Uterine smooth muscle cell (primary cell): ENCODE results near the gene C5orf58. TPM values are rescaled to one million over a fixed set of nuclear protein-coding genes. Genes with fewer than 3 reads are reported as not detected.

ENCODE experiments used
- total RNA-seq: library from RNA; depleted of rRNA; stranded (reverse); fragments of >200 nt; gene quantifications from 2 replicates; pipeline ENCODE4 v1.2.3, GENCODE V29; 2014

Gene C5orf58, protein sequence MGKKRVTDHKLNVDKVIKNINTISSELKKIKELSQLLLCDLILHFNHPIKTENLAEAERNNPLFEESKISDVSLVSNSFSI
- total RNA-seq, result not detected in 2 replicates

DNA sequence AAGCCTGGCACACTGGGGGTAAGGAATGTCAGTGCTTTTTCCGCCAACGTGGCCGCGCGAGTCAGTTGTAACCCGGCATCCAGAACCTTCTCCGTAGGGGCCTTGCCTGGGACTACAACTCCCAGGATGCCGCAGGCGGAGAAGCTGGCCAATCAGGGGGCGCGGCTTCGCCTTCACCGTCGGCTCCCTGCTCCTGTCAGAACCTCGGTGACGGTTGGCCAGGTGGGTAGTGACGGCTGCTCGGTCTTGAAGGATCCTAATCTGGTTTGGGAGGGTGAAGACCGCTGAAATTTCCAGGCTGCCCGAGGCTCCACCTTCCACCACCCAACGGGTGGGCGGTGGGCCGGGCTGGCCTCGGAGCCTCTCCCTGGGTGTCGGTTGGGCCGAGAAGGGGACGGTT, at the start of gene C5orf58:
C5orf58 (plus strand) TSS at position 200 of the 400 bp plus-strand sequence. CDS start 1,992 bp downstream, outside the sequence.

Other genes starting within 250 kb of the C5orf58 start
- not detected in 2 replicates for gene FOXI1, start 127.1 kb upstream of the C5orf58 start, total RNA-seq
- gene LCP2, start 64.8 kb downstream of the C5orf58 start, total RNA-seq, result 0.25 TPM in 1 of 2 replicates, not detected in the other
- under 0.01 TPM in 1 of 2 replicates, not detected in the other for gene KCNMB1, start 156.4 kb downstream of the C5orf58 start, total RNA-seq